T-helper 2 cell (primary cell): ENCODE measurements around the gene PRTFDC1.
A peak's percentile ranks its signal among the peaks of the same experiment; 100 is the strongest.
"Not testable (repeated sequence)": the region's sequence is repeated elsewhere in the genome, so short reads cannot be mapped to it uniquely, and the experiment has no call there.

ENCODE experiments used
- DNase-seq, 5 experiments: peaks; one replicate each; pipeline versions ENCODE4 v3.0.0 to v3.0.0-alpha.2; 2012 to 2022

The PRTFDC1 gene

DNA sequence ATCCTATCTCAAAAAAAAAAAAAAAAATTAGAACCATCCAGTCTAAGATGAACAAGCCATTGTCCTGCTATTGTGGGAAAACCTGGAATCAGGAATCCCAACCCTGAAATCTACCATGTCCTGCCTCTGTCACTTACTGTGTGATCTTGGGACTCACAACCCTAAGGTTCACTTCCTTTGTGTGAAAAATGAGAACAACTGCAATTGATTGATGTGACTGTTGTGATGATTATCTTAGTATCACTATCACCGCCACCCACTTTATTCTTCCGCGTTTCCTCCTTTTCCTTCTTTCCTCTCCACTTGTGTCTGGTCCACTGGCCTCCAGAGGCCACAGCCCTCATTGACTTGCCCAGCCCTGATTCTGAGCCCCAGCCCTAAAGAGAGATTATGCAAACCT, 12.6 kb upstream of the PRTFDC1 start:
- no peak for DNase-seq

DNA sequence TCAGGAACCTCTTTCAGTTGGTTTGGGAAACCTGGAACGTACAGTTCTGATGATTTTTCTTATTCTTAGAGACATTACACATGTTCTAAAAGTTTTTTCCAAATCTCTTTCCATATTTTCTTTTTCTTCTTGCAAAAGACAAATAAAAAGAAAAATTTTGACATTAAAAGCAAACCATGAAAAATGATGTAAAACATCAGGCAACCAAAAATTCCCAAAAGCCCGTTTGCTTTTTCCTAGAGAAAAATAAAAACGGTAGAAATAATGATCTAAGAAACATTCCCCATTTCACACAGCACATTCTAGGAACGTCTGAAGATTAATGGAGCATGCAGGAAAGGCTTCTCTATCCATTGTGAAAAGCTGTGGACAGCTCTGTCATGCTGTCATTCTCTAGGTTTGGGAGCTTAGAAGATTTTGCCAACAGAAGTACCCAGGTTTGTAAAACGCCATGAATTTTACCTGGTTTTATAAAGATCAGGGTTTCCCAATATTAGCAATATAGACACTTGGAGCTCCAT, 11.2 kb upstream of the PRTFDC1 start:
- DNase-seq = no peak

DNA sequence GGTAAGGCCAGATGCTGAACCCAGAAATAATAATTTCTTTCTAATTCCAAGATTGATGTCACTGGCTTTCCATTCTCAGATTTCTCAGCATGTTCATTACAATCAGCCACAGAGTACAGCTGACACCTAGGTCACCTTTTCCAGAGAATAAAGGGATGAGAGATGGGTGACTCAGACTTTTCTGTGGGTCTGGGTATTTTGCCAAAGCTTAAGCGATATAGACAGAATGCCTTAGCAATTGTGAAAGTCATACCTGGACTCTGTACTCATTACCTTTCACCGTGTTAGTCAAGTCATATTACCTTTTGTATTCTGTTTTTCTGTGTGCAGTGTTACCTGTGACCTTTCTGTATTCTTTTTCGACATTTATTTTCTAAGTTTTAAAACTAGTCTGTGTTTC, 10.6 kb upstream of the PRTFDC1 start:
- no peak for DNase-seq

DNA sequence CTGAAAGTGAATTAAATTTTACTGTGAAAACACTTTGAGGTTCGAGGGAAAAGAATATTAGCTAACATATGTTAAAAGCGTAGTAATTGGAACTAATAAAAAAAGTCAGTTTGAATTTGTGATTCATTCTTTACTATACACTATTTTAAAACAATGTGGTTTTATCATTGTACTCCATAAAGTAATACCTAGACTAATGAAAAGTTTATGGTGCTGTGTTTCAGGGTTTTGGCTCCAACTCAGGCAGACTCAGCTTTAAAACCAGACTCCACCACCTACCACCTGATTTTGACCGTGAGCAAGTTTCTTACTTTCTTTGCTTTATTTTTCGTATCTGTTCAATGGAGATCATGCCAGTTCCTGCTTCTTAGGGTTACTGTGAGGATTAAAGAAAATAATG, 9.2 kb upstream of the PRTFDC1 start:
- no peak for DNase-seq

DNA sequence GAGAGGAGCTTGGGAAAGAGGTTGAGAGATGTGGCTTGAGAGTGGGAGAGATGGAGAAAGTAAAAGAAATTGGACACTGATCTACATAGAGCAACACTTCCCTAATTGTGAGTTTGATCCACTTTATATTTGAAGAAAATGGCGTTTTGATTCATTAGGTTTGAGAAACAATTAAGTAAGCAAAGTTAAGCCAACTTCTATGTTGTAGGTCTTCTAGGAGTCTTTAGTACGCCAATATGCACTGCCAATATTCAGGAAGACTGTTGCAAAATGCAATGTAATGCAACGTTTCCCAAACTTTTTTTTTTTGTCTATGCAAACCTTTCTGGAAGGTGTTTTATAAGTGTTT, 7.0 kb upstream of the PRTFDC1 start:
- DNase-seq = no peak

- no peak for DNase-seq
Measured at GRCh38 chr10:24958721-24959381, 6.4 kb upstream of the PRTFDC1 start.

GRCh38 chr10:24958091-24958720, 5.8 kb upstream of the PRTFDC1 start:
- no peak for DNase-seq

DNA sequence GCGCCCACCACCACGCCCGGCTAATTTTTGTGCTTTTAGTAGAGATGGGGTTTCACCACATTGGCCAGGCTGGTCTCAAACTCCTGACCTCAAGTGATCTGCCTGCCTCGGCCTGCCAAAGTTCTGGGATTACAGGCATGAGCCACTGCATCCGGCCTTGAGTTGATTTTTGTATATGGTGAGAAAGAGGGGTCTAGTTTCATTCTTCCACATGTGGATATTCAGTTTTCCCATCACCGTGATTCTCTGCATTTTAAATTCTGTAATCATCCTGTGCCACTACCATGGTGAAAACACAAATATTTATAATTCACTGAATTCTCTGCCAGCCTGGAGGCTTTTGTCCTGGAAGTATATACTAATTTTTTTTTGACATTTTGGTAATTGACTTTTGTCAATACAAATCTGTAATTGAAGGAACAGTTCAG, 5.2 kb upstream of the PRTFDC1 start:
- DNase-seq = not testable (repeated sequence)

DNA sequence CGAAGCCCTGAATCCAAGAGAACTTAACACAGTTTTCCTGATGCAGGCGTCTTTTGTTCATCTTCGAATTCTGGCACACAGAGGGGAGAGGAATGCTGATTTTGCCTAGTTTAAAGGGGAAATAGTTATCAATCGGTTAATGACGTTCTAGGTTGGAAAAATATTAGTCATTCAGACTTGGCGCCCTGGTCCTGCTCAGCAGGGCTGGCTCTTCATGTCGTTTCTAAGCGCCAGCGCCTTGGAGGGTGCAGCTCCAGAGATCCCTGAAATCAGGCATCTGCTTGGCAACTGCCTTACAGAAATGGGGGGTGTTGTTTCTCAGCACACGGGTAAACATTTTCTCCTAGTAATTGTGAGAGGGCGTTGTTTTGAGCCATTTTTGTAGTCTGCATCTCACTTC, 1.3 kb upstream of the PRTFDC1 start:
- no peak for DNase-seq

DNA sequence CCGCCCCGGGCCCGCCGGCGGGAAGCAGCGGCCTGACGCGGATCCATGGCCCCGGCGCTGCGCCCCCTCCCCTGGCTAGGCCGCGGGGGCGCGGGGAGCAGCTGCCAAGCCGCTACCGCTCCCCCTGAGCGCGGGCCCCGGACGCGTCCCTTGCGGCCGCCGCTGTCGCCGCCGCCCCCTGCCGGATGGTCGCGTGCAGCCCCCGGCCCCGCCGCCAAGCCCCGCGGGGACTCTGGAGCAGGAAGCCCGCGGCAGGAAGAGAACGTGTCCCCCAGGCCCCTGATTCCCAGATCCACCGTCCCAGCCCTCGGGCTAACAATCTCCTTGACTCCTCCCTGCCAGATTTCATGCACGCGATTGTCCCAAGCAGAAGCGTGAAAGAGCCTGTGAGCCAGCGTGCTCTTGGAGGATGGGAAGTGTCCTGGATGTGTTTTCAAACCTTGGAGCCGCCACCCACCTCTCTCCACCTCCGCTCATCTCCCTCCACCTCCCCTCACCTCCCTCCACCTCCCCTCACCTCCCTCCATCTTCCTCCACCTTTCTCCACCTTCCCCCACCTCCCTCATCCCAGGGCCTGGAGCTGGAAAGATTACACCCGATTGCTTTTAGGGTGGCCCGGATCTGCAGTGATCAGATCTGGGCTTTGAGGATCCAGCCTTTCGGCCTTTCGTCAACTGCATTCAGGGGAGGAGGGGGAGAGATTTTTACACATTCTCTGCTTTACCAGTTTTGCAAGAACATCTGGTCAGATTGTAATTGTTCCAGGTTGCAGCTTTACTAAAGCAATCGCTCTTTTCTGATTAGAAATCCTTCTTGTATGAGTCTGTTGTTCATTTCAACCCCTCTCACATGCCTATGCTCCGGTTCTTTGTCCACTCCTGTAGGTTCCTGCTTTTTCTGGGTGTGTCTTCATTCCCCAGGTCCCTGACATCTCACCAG, 570 bp upstream of the PRTFDC1 start:
- peak; percentile 8 to 57 (median 41) for DNase-seq

DNA sequence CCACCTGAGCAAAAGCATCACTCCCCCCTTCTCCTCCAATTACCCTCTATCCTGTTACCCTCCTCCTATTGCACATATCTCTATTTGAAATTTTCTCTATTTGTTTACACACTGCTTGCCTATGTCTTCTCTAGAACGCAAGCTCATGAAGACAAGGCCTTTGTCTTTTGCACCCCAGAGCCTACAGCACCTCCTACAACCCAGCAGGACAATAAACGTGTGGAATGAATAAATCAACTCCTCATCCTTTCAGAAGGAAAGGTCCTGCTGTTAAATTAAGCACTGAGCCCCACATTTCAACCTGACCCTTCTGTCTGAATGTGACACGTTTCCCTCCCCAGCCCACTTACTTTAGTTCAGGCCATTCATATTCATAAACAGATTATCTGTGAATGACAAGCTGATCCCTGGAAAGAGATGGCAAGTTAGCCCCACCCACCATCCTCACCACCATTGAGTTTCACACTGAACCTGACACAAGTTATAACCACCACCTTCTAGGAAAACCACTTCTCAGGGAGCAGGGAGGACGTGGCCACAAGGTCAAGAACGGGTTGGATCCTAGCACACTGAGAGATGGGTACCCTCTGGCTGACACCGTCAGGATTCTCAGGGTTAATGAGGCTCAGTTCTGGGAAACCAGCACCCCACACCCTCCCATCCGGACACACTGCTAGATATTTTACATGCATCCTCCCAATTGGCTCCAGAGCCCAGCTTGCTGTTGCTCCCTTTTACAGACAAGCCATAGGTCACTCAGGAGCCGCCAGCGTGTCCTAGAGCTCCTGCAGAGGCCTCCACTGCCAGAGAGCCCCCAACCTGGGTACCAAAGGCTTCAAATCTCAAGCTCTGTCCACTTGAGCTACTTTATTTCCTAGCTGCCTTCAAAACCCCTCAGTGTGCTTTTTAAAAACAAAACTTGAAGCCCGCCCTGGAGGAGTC, 934 bp downstream of the PRTFDC1 start:
- DNase-seq = peak in 2 of 5 experiments; percentile 2 to 30

DNA sequence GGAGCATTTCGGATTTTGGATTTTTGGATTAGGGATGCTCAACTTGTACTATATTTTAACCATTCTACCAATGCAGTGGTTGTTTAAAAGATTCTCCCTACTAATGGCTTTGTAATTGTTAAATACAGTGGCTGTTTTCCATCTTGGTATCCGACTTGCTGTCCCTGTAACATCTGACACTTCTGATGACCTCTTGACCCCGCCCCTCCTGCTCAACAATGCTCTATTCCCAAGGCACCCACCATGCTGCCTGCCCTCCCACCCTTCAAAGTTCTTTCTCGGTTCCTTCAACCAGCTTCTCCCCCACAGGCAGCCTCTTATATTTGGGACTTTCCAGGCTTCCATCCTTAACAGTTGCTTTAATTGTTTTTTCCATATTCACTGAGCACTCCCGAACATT, 2.0 kb downstream of the PRTFDC1 start:
- no peak for DNase-seq

- no peak for DNase-seq
Measured at GRCh38 chr10:24949616-24950015, 2.8 kb downstream of the PRTFDC1 start.

GRCh38 chr10:24947304-24948097, 4.9 kb downstream of the PRTFDC1 start:
- peak in 1 of 5 experiments; percentile 77 for DNase-seq

- no peak for DNase-seq
Measured at GRCh38 chr10:24944512-24945255, 7.7 kb downstream of the PRTFDC1 start.

DNA sequence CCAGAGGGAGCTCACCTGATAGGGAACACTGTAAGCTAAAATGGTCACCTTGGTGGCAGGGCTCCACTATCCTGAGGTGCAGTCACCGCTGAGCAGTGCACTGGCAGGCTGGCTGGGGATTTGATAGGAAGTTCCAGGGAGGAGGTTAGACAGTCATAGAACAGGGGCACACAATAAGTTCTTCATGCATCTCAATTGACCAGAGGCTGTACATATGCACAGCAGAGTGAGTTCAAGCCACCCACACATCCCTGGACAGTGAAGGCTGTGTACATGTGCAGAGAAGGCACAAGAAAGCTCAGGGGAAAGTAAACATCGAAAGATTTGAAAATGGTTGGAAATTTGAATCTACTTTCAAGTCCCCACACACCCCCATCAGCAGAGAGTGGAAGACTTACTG, 13.9 kb downstream of the PRTFDC1 start:
- no peak for DNase-seq

- DNase-seq = no peak
Measured at GRCh38 chr10:24938076-24938475, 14.3 kb downstream of the PRTFDC1 start.

DNA sequence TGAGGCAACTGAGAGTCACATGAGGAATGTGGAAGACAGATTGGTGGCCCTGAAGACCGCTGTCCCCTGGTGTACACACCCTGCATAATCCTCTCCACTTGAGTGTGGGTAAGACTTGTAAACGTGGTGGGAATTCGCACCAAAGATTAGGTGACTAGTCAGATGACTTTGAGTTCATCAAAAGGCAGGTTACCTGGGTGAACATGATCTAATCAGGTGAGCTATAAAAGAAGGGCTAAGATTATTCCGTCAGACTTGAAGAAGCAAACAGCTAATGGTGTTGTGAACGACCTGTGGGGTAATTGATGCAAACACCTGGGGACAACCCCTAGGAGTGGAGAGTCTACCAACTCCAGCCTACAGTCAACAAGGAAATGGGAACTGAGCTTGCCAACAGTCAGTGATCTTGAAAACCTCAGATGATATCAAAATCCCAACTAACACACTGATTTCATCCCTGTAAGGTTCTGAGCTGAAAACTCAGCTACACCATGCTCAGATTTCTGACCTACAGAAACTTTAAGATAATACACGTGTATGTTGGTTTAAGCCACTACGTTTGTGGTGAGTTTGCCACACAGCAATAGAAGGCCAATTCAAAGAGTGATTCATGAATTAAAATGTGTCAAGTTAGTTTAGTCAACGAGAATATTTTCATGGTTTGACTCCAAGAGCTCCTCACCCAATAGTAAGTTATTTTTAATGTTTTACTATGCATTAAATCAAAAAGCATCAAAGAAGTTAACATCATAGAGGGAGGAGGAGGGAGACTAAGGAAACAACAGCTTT, 16.7 kb downstream of the PRTFDC1 start:
- no peak for DNase-seq

GRCh38 chr10:24931236-24931635, 21.2 kb downstream of the PRTFDC1 start:
- no peak for DNase-seq

- no peak for DNase-seq
Measured at GRCh38 chr10:24930427-24930826, 22.0 kb downstream of the PRTFDC1 start.
